Muscle layer of duodenum (tissue), 2 donors: ENCODE measurements around the gene PRKG1.

Experiments used
- H3K27ac ChIP-seq: one replicate; pipeline ENCODE4 v1.7.0; 2013; ENCODE audit warnings: mild to moderate bottlenecking, low read length
- H3K27me3 ChIP-seq: one replicate; pipeline ENCODE4 v1.7.0; 2013; ENCODE audit warnings: low read depth, mild to moderate bottlenecking, control low read depth, low read length
- H3K36me3 ChIP-seq, 2 donors: one replicate each; pipeline ENCODE4 v1.7.0; 2013; ENCODE audit warnings: low read length in 2 of 2, control low read depth in 1 of 2, mild to moderate bottlenecking in 1 of 2; ENCODE audit not compliant: insufficient read depth in 2 of 2, control insufficient read depth in 1 of 2
- H3K4me1 ChIP-seq, 2 donors: one replicate each; pipeline ENCODE4 v1.7.0; 2013; ENCODE audit warnings: low read length in 2 of 2, mild to moderate bottlenecking in 2 of 2, control low read depth in 1 of 2, moderate library complexity in 1 of 2; ENCODE audit not compliant: insufficient read depth in 2 of 2, control insufficient read depth in 1 of 2
- H3K4me3 ChIP-seq, 2 donors: one replicate each; pipeline ENCODE4 v1.7.0; 2013; ENCODE audit warnings: low read length in 2 of 2, low read depth in 1 of 2, mild to moderate bottlenecking in 1 of 2
- H3K9me3 ChIP-seq, 2 donors: one replicate each; pipeline ENCODE4 v1.7.0; 2013; ENCODE audit warnings: low read length in 2 of 2, control low read depth in 1 of 2, mild to moderate bottlenecking in 1 of 2; ENCODE audit not compliant: control insufficient read depth in 1 of 2
- donor health status: healthy.

The PRKG1 gene

GRCh38 chr10:51462076-51462779 lies 387.9 kb downstream of the PRKG1 start:
- Histone ChIP-seq H3K27ac (no peak overlapping the region), H3K27me3 (no peaks in the 10 kb centered on the region), H3K9me3 (no peaks in the 10 kb centered on the region), H3K36me3 (no peaks in the 10 kb centered on the region), H3K4me1 (peaks cover 0 to 11% of the 10 kb centered on the region in 2 donors), H3K4me3 (no peak overlapping the region)

DNA sequence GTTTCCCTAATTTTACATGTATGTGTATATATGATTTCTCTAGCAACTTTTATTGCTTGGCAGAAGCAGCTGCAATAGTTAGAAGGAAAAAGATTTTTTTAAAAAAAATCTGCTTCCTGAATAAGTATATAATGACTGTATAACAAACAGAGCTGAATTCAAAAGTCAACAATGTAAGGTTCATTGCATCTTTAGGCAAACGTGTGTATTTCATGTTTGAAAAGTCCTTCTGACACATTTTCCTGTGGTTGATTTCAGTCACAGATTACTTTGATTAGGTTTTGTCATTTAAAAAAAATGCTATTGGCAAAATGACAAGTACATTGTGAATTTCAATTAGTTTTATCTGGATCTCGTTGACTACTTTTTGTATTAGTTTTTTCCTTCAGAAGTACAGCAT lies 394.1 kb downstream of the PRKG1 start:
- Histone ChIP-seq H3K4me1 (peaks cover 0 to 6% of the 10 kb centered on the region in 2 donors), H3K4me3 (no peak overlapping the region), H3K27ac (no peak overlapping the region), H3K27me3 (no peaks in the 10 kb centered on the region), H3K36me3 (no peaks in the 10 kb centered on the region), H3K9me3 (no peaks in the 10 kb centered on the region)

DNA sequence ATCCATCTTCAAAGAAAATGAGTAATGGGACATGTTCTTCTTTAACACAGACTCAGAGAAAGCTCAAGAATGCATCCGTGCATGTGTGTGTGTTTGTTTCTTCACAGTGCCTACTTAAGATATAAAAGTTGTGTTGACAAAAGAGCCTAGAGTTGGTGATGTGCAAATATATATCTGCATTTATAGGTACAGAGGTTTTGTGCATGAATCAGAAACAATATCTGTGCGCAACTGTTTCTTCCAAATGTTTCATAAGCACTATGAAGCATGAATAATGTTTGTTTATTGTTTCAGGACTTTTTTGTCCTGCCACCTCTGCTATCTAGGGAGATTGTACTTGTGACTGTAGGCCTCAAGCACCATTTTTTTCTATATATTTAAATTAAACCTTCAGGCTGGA lies 395.4 kb downstream of the PRKG1 start:
- Histone ChIP-seq H3K4me3 (no peak overlapping the region), H3K27ac (no peak overlapping the region), H3K36me3 (no peaks in the 10 kb centered on the region), H3K4me1 (peaks cover 0 to 6% of the 10 kb centered on the region in 2 donors), H3K9me3 (no peaks in the 10 kb centered on the region), H3K27me3 (no peaks in the 10 kb centered on the region)

DNA sequence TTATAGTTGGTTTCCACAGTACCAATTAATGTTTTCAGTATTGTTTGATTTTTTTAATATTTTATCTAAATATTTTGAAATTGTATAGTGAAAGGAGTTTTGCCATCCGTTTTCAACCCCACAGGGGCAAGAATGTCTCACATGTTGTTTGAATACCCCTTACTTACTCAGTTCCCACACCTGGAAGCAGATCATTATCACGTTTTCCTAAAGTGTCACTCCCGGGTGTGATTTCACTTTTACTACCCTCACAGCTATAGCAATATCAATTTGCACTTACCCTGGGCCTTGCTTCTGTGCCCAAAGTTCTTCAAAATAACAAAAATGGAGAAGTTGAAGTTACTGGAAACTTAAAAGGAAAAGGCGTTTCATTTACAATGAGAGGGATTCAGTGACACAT lies 397.0 kb downstream of the PRKG1 start:
- H3K36me3 ChIP-seq: no peaks in the 10 kb centered on the region

DNA sequence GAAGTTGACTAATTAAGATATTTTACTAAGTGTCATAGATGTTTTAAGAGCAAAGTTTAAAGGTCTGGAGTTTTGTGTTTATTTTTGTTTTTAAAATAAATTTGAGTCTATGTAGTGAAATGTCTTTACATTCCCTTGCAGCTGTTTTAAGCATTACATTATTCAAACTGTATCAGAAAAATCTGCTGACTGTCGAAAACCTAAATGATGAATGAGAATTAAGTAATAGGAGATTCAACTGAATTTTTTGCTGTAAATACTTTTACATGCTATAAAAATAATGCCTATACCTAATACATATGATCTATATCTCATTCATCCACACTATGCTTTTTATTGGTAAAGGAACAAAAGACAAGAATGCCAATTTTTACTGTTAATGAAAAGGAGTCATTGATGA lies 397.9 kb downstream of the PRKG1 start:
- Histone ChIP-seq H3K27ac (no peak overlapping the region), H3K36me3 (no peaks in the 10 kb centered on the region), H3K9me3 (no peaks in the 10 kb centered on the region), H3K4me1 (peaks cover 0 to 2% of the 10 kb centered on the region in 2 donors), H3K27me3 (no peaks in the 10 kb centered on the region), H3K4me3 (no peak overlapping the region)

More for the DNA sequence above, 397.0 kb downstream of the PRKG1 start:
- no peak overlapping the region for H3K27ac ChIP-seq
- no peaks in the 10 kb centered on the region for H3K27me3 ChIP-seq
- no peaks in the 10 kb centered on the region for H3K9me3 ChIP-seq
- H3K4me3 ChIP-seq: no peak overlapping the region
- peaks cover 0 to 6% of the 10 kb centered on the region in 2 donors for H3K4me1 ChIP-seq

DNA sequence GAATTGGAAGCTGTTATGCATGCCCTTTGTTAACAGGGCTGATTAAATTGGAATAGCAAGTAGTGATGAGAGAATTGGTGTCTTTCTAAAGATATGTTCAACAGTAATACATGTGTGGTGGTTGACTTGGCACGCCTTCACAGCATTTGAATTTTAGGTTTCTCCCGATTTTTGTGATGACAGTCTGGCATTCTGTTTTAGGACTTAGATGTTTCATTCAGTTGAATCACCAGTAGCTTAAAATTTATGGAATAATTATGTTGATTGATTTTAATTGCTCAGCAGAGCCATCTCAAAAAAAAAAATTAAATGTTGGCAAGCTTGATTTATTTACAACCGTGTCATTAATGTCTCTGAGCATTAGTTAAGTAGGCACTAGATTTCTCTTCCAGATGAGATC lies 405.4 kb downstream of the PRKG1 start:
- H3K36me3 ChIP-seq: no peaks in the 10 kb centered on the region
- no peak overlapping the region for H3K4me3 ChIP-seq
- no peaks in the 10 kb centered on the region for H3K4me1 ChIP-seq
- no peaks in the 10 kb centered on the region for H3K9me3 ChIP-seq
- H3K27ac ChIP-seq: no peak overlapping the region
- H3K27me3 ChIP-seq: no peaks in the 10 kb centered on the region

DNA sequence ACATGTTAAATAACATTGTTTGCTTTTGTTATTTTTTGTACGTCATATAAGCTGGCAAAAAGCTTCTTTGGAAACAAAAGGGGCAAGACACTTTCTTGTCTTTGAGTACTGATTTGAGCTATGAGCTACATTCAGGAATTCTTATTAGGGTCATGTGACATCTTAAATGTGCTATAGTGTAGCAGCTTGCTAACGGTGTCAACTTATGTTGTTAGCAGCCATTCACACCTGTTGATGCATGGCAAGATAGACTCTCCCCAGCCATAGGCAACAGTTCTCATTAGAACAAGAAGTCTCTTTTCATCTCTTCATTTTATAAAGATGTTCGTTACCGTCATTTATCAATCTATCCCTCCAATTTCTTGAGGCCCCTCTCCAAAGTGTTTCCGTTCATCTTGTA lies 411.4 kb downstream of the PRKG1 start:
- Histone ChIP-seq H3K4me1 (no peaks in the 10 kb centered on the region), H3K9me3 (no peaks in the 10 kb centered on the region), H3K27ac (no peak overlapping the region), H3K4me3 (no peak overlapping the region), H3K27me3 (no peaks in the 10 kb centered on the region), H3K36me3 (no peaks in the 10 kb centered on the region)

DNA sequence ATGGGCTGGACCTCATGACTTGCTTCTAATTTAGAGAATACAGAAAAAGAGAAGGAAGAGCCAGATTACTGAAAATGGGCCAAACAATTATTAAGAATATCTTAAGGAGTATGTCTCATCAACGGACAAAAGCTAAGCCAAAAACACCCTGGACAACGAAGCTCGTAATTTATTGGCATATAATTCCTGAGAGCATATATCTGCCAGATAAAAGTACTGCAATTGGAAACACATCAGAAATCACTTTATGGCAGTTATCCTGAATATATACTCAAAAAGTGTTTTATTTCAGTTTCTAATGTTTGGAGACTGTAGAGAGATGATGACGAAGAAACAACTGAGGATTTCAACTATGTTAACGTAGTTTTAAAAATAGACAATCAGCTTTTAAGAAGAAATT lies 413.3 kb downstream of the PRKG1 start:
- H3K4me1 ChIP-seq: no peaks in the 10 kb centered on the region

GRCh38 chr10:51488766-51489408 lies 414.6 kb downstream of the PRKG1 start:
- H3K4me3 ChIP-seq: no peak overlapping the region
- no peaks in the 10 kb centered on the region for H3K4me1 ChIP-seq
- no peaks in the 10 kb centered on the region for H3K36me3 ChIP-seq
- no peaks in the 10 kb centered on the region for H3K9me3 ChIP-seq
- no peak overlapping the region for H3K27ac ChIP-seq
- H3K27me3 ChIP-seq: no peaks in the 10 kb centered on the region

More for the DNA sequence above, 413.3 kb downstream of the PRKG1 start:
- Histone ChIP-seq H3K4me3 (no peak overlapping the region), H3K9me3 (no peaks in the 10 kb centered on the region), H3K27ac (no peak overlapping the region), H3K36me3 (no peaks in the 10 kb centered on the region), H3K27me3 (no peaks in the 10 kb centered on the region)

DNA sequence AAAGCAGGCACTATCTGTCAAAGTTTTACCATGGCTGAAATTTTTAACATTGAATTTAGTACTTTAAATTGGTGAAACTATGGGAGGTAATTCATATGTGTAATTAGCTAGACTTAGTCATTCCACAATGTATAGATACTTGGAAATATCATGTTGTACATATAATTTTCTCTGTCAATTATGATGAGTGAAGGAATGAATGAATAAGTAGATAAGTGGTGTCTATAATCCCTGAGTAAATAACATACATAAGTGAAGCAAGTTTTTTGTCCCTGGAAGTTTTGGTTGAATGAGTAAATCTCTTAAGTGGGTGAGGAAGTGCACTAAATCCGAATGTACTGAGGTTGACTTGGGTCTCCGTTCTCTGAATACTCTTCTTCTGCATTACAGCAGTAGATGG lies 424.1 kb downstream of the PRKG1 start:
- Histone ChIP-seq H3K36me3 (no peaks in the 10 kb centered on the region), H3K27me3 (no peaks in the 10 kb centered on the region), H3K4me1 (peaks cover 0 to 16% of the 10 kb centered on the region in 2 donors), H3K9me3 (no peaks in the 10 kb centered on the region), H3K4me3 (no peak overlapping the region), H3K27ac (no peak overlapping the region)

- Histone ChIP-seq H3K27ac (no peak overlapping the region), H3K4me1 (peaks cover 0 to 16% of the 10 kb centered on the region in 2 donors), H3K27me3 (no peaks in the 10 kb centered on the region), H3K36me3 (no peaks in the 10 kb centered on the region), H3K9me3 (no peaks in the 10 kb centered on the region), H3K4me3 (no peak overlapping the region)
Observed at GRCh38 chr10:51501396-51501795, 427.1 kb downstream of the PRKG1 start.

DNA sequence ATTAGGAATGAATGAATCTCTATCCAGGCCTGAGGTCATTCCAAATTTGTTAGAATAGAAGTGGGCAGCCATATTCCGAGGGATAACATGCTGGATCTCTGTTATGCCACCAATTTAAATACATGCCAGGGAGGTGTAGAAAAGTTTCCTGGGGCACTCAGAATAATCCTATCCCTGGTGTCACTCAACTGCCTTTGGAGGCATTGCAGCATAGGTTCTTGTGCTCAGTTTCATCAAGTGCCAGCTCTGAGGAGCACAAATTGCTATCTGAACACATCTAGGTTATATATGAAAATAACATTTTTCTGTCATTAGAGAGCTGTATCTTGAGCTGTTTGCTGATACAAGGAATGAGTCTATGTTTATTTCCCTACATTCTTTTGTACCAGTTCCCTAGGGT lies 427.8 kb downstream of the PRKG1 start:
- peaks cover 0 to 16% of the 10 kb centered on the region in 2 donors for H3K4me1 ChIP-seq
- H3K4me3 ChIP-seq: no peak overlapping the region
- H3K27ac ChIP-seq: no peak overlapping the region
- no peaks in the 10 kb centered on the region for H3K27me3 ChIP-seq
- H3K9me3 ChIP-seq: no peaks in the 10 kb centered on the region
- H3K36me3 ChIP-seq: no peaks in the 10 kb centered on the region
